SIG-M5 treated with dmso at 0.1 percent for 504 hours (cell line): ENCODE measurements around the gene CERS6.

Source experiments
- DNase-seq: peaks from one replicate; lab custom pipeline; 2025; ENCODE audit not compliant: unreplicated experiment; lab: John Stamatoyannopoulos, UW

The CERS6 gene

GRCh38 chr2:168692132-168692744 lies 236.2 kb downstream of the CERS6 start:
- DNase-seq: no peak

GRCh38 chr2:168694173-168694572 lies 238.1 kb downstream of the CERS6 start:
- no peak for DNase-seq

- DNase-seq: no peak
Observed at GRCh38 chr2:168694866-168695265, 238.8 kb downstream of the CERS6 start.

- DNase-seq: no peak
Observed at GRCh38 chr2:168697668-168698121, 241.6 kb downstream of the CERS6 start.

- no peak for DNase-seq
Observed at GRCh38 chr2:168698969-168699368, 242.9 kb downstream of the CERS6 start.

- DNase-seq: no peak
Observed at GRCh38 chr2:168699844-168700417, 243.9 kb downstream of the CERS6 start.

- no peak for DNase-seq
Observed at GRCh38 chr2:168700615-168701245, 244.7 kb downstream of the CERS6 start.

GRCh38 chr2:168702579-168702978 lies 246.5 kb downstream of the CERS6 start:
- no peak for DNase-seq

GRCh38 chr2:168703926-168704325 lies 247.9 kb downstream of the CERS6 start:
- DNase-seq: no peak

GRCh38 chr2:168705534-168706470 lies 249.7 kb downstream of the CERS6 start:
- peak; percentile 15 for DNase-seq

- no peak for DNase-seq
Observed at GRCh38 chr2:168706806-168707205, 250.7 kb downstream of the CERS6 start.

- no peak for DNase-seq
Observed at GRCh38 chr2:168708080-168708479, 252.0 kb downstream of the CERS6 start.

GRCh38 chr2:168710754-168711467 lies 254.8 kb downstream of the CERS6 start:
- no peak for DNase-seq

GRCh38 chr2:168712053-168712452 lies 256.0 kb downstream of the CERS6 start:
- peak; percentile 24 for DNase-seq

GRCh38 chr2:168713325-168713724 lies 257.3 kb downstream of the CERS6 start:
- no peak for DNase-seq

GRCh38 chr2:168715849-168716248 lies 259.8 kb downstream of the CERS6 start:
- DNase-seq: no peak

- DNase-seq: no peak
Observed at GRCh38 chr2:168716839-168717238, 260.8 kb downstream of the CERS6 start.

- no peak for DNase-seq
Observed at GRCh38 chr2:168717790-168718502, 261.9 kb downstream of the CERS6 start.

GRCh38 chr2:168718622-168719021 lies 262.6 kb downstream of the CERS6 start:
- DNase-seq: no peak

- DNase-seq: no peak
Observed at GRCh38 chr2:168719446-168719845, 263.4 kb downstream of the CERS6 start.
